Stimulated activated naive CD8-positive, alpha-beta T cell treated with anti-CD3 and anti-CD28 coated beads, Interleukin-15, amount 100 ng/mL, for 72 hours (primary cell): Measurements from ENCODE around the gene IL6.
"Not testable (repeated sequence)": the region's sequence is repeated elsewhere in the genome, so short reads cannot be mapped to it uniquely, and the experiment has no call there.

Experiments
- ATAC-seq: fragments of 150-1000 bp; cut with Tn5 transposase; 2 replicates; pipeline ENCODE4 v1.10.0; 2021; ENCODE audit warnings: mild to moderate bottlenecking, moderate library complexity
- DNase-seq, 2 donors: peaks; one replicate each; pipeline ENCODE4 v3.0.0; 2021 to 2022
- H3K27ac Mint-ChIP-seq, 2 donors: one replicate each; pipeline ENCODE4 v1.8.0; 2022; ENCODE audit warnings: mild to moderate bottlenecking in 2 of 2, mixed read lengths in 2 of 2, moderate library complexity in 2 of 2
- H3K27me3 Mint-ChIP-seq: one replicate; pipeline ENCODE4 v1.8.0; 2022; ENCODE audit warnings: mixed read lengths
- H3K4me1 Mint-ChIP-seq: one replicate; pipeline ENCODE4 v1.8.0; 2022; ENCODE audit warnings: mild to moderate bottlenecking, mixed read lengths
- H3K4me3 Mint-ChIP-seq, 2 donors: one replicate each; pipeline ENCODE4 v1.8.0; 2022; ENCODE audit warnings: mild to moderate bottlenecking in 2 of 2, mixed read lengths in 2 of 2, moderate library complexity in 1 of 2
- H3K9me3 Mint-ChIP-seq, 2 donors: one replicate each; pipeline ENCODE4 v1.8.0; 2022; ENCODE audit warnings: mixed read lengths in 2 of 2

IL6 gene

DNA sequence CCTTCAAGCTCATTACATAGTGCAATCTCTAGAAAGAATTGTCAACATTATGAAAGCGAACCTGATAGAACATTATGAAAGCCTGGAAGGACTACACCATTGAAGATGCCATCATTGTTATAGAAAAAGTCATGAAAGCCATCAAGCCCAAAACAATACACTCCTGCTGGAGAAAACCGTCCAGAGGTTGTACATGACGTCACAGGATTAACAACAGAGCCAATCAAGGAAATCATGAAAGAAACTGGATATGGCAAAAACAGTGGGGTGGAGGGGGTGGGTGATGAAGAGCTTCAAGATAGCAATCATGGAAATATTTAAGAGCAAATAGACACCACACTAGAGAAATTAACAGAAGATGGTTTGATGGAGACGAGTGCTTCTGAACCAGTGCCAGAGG lies 50.0 kb downstream of the IL6 start:
- H3K9me3 Mint-ChIP-seq: no peaks in the 10 kb centered on the region
- ATAC-seq (no peak), DNase-seq (no peak)
- H3K27ac Mint-ChIP-seq: no peak overlapping the region
- no peak overlapping the region for H3K4me3 Mint-ChIP-seq
- peaks cover 10% of the 10 kb centered on the region for H3K27me3 Mint-ChIP-seq
- no peaks in the 10 kb centered on the region for H3K4me1 Mint-ChIP-seq

DNA sequence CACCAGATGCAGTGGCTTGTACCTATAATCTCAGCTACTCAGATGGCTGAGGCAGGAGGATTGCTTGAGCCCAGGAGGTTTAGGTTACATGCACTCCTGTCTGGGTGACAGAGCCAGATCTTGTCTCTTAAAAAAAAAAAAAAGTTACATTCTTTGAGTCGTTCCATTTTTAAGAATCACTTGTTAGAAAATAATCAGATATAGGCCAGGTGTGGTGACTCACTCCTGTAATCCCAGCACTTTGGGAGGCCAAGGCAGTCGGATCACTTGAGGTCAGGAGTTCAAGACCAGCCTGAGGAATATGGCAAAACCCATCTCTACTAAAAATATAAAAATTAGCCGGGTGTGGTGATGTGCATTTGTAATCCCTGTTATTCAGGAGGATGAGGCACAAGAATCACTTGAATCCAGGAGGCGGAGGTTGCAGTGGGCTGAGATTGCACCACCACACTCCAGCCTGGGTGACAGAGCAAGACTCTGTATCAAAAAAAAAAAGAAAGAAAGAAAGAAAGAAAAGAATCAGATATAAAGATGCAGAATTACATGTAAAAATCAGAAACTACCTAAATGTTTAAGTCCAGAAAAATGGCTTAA lies 52.8 kb downstream of the IL6 start:
- H3K27ac Mint-ChIP-seq, DNase-seq, H3K4me1 Mint-ChIP-seq, H3K9me3 Mint-ChIP-seq, ATAC-seq, H3K4me3 Mint-ChIP-seq: not testable (repeated sequence)
- peaks cover 17% of the 10 kb centered on the region for H3K27me3 Mint-ChIP-seq

- H3K9me3 Mint-ChIP-seq: no peaks in the 10 kb centered on the region
- DNase-seq (no peak), ATAC-seq (no peak)
- H3K27ac Mint-ChIP-seq: no peak overlapping the region
- peaks cover 17% of the 10 kb centered on the region for H3K27me3 Mint-ChIP-seq
- no peak overlapping the region for H3K4me3 Mint-ChIP-seq
- H3K4me1 Mint-ChIP-seq: no peaks in the 10 kb centered on the region
Observed at GRCh38 chr7:22781230-22781711, 54.3 kb downstream of the IL6 start.
